Measurements from ENCODE around the gene COL27A1. TPM values are rescaled to one million over a fixed set of nuclear protein-coding genes. Genes with fewer than 3 reads are reported as not detected.

Gene COL27A1
- polyA plus RNA-seq, 1 donor (not counting 4 experiments of a cell fraction or from before 2014, with no cell fraction given): 14.0 TPM

- H3K4me3 ChIP-seq (ENCODE audit: control insufficient read depth in 2 of 3, extremely low read depth in 1 of 3, insufficient read depth in 2 of 3, low read depth in 1 of 3, low read length in 3 of 3): no peak overlapping the region
- no peaks in the 10 kb centered on the region for H3K27me3 ChIP-seq (ENCODE audit: control insufficient read depth, extremely low read depth, insufficient read depth, low read length)
- dilution Hi-C loops (cut with MboI; ENCODE audit: extremely low pct_ligation_motif_present, low sequenced_read_pairs): no loop called here
- no peak for FAIRE-seq
- H3K79me2 ChIP-seq (ENCODE audit: control insufficient read depth, insufficient read depth, low read length): no peaks in the 10 kb centered on the region
- H3K27ac ChIP-seq (ENCODE audit: control insufficient read depth, insufficient read depth, low read length): no peak overlapping the region
- no peak overlapping the region for H2AFZ ChIP-seq (ENCODE audit: control insufficient read depth, low read length)
- DNase-seq (ENCODE audit: low read depth, low spot score): no peak
- H3K36me3 ChIP-seq (ENCODE audit: control insufficient read depth in 2 of 2, extremely low read depth in 1 of 2, insufficient read depth in 2 of 2, low read length in 2 of 2): peaks cover 28 to 33% of the 10 kb centered on the region in 2 experiments
- H3K9me1 ChIP-seq (ENCODE audit: control insufficient read depth, extremely low read depth, insufficient read depth, low read length): no peaks in the 10 kb centered on the region
- no peak for TF ChIP-seq CTCF (optimal IDR thresholded peaks at IDR 0.05 in 1 of 3, IDR thresholded peaks at IDR 0.05 in 1 of 3, conservative IDR thresholded peaks at IDR 0.05 in 1 of 3; ENCODE audit: extremely low read depth in 1 of 3, insufficient read depth in 2 of 3, low read length in 3 of 3)
- no peak for TF ChIP-seq EZH2 (IDR thresholded peaks at IDR 0.05; ENCODE audit: low read length)
- no peak overlapping the region for H3K4me2 ChIP-seq (ENCODE audit: control insufficient read depth, extremely low read depth, insufficient read depth, low read depth, low read length)
- H4K20me1 ChIP-seq (ENCODE audit: control insufficient read depth, extremely low read depth, insufficient read depth, low read length): no peaks in the 10 kb centered on the region
- no peak overlapping the region for H3K9ac ChIP-seq (ENCODE audit: control insufficient read depth, extremely low read depth, insufficient read depth, low read length)
- H3K9me3 ChIP-seq (ENCODE audit: control insufficient read depth, low read depth, low read length): no peaks in the 10 kb centered on the region
- H3K4me1 ChIP-seq (ENCODE audit: control insufficient read depth, extremely low read depth, insufficient read depth, low read length): no peaks in the 10 kb centered on the region
Observed at GRCh38 chr9:114308361-114308950, 153.1 kb downstream of the COL27A1 start.

- TF ChIP-seq CTCF (optimal IDR thresholded peaks at IDR 0.05 in 1 of 3, IDR thresholded peaks at IDR 0.05 in 1 of 3, conservative IDR thresholded peaks at IDR 0.05 in 1 of 3; ENCODE audit: extremely low read depth in 1 of 3, insufficient read depth in 2 of 3, low read length in 3 of 3) (no peak), EZH2 (IDR thresholded peaks at IDR 0.05; ENCODE audit: low read length) (no peak)
- H3K9me1 ChIP-seq (ENCODE audit: control insufficient read depth, extremely low read depth, insufficient read depth, low read length): no peaks in the 10 kb centered on the region
- H3K27ac ChIP-seq (ENCODE audit: control insufficient read depth, insufficient read depth, low read length): no peak overlapping the region
- peaks cover 27 to 33% of the 10 kb centered on the region in 2 experiments for H3K36me3 ChIP-seq (ENCODE audit: control insufficient read depth in 2 of 2, extremely low read depth in 1 of 2, insufficient read depth in 2 of 2, low read length in 2 of 2)
- no peak overlapping the region for H3K4me3 ChIP-seq (ENCODE audit: control insufficient read depth in 2 of 3, extremely low read depth in 1 of 3, insufficient read depth in 2 of 3, low read depth in 1 of 3, low read length in 3 of 3)
- no peaks in the 10 kb centered on the region for H4K20me1 ChIP-seq (ENCODE audit: control insufficient read depth, extremely low read depth, insufficient read depth, low read length)
- H3K79me2 ChIP-seq (ENCODE audit: control insufficient read depth, insufficient read depth, low read length): no peaks in the 10 kb centered on the region
- dilution Hi-C loops (cut with MboI; ENCODE audit: extremely low pct_ligation_motif_present, low sequenced_read_pairs): no loop called here
- no peak overlapping the region for H3K9ac ChIP-seq (ENCODE audit: control insufficient read depth, extremely low read depth, insufficient read depth, low read length)
- no peak for DNase-seq (ENCODE audit: low read depth, low spot score)
- H3K27me3 ChIP-seq (ENCODE audit: control insufficient read depth, extremely low read depth, insufficient read depth, low read length): no peaks in the 10 kb centered on the region
- no peaks in the 10 kb centered on the region for H3K4me1 ChIP-seq (ENCODE audit: control insufficient read depth, extremely low read depth, insufficient read depth, low read length)
- FAIRE-seq: no peak
- H3K9me3 ChIP-seq (ENCODE audit: control insufficient read depth, low read depth, low read length): no peaks in the 10 kb centered on the region
- no peak overlapping the region for H3K4me2 ChIP-seq (ENCODE audit: control insufficient read depth, extremely low read depth, insufficient read depth, low read depth, low read length)
- H2AFZ ChIP-seq (ENCODE audit: control insufficient read depth, low read length): no peak overlapping the region
Observed at GRCh38 chr9:114309096-114309495, 153.8 kb downstream of the COL27A1 start.

Data from keratinocyte (primary cell).